ENCODE measurements around the gene FREM3.

Gene FREM3

DNA sequence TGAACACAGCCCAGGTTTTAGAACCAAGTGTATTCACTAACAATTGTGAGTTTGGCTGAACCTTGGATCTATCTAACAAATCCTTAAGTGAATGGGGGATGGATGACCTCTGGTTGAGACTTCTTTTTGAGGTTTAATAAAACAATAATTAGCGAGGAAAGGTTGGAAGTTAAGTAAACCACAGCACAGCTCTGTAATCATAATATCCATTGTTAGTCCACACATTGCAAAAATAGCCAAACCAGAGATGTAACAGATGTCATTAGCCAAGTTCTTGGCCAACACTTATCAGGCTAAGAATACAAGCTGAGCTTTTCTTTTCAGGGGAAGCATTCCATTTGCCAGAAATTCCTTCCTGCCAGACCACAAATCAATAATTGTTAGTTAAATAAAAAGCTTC, 59.1 kb downstream of the FREM3 start:
- TF ChIP-seq, protein P1, sequence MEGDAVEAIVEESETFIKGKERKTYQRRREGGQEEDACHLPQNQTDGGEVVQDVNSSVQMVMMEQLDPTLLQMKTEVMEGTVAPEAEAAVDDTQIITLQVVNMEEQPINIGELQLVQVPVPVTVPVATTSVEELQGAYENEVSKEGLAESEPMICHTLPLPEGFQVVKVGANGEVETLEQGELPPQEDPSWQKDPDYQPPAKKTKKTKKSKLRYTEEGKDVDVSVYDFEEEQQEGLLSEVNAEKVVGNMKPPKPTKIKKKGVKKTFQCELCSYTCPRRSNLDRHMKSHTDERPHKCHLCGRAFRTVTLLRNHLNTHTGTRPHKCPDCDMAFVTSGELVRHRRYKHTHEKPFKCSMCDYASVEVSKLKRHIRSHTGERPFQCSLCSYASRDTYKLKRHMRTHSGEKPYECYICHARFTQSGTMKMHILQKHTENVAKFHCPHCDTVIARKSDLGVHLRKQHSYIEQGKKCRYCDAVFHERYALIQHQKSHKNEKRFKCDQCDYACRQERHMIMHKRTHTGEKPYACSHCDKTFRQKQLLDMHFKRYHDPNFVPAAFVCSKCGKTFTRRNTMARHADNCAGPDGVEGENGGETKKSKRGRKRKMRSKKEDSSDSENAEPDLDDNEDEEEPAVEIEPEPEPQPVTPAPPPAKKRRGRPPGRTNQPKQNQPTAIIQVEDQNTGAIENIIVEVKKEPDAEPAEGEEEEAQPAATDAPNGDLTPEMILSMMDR (IDR thresholded peaks at IDR 0.05; ENCODE audit: low read length, missing control alignments), result no peak
- peak; percentile 72 for DNase-seq (ENCODE audit: low read depth)

DNA sequence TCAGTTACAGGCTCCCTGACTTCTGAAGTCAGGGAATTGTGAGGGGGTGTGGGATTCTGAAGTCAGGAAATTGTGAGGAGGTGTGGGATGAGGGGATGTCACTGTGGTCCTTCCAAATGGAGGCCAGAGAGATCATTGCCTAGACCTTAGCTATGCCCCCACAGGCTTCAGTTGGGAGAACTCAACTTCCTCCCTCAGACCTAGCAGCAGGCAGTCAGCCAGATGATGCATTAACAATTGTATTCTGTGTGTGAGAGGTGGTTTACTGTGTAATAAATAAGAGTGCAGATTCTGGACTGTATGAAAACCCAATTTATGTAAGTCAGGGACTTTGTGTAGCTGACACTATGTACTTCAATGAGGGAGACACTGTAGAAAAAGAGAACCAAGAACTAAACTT, 65.7 kb downstream of the FREM3 start:
- TF ChIP-seq, protein P1 (IDR thresholded peaks at IDR 0.05; ENCODE audit: low read length, missing control alignments), result no peak
- DNase-seq (ENCODE audit: low read depth), result no peak
- no peak overlapping the region for H3K4me3 ChIP-seq (replicated peaks; ENCODE audit: low read depth, low read length)

More for the DNA sequence above, 59.1 kb downstream of the FREM3 start:
- no peak overlapping the region for H3K4me3 ChIP-seq (replicated peaks; ENCODE audit: low read depth, low read length)

DNA sequence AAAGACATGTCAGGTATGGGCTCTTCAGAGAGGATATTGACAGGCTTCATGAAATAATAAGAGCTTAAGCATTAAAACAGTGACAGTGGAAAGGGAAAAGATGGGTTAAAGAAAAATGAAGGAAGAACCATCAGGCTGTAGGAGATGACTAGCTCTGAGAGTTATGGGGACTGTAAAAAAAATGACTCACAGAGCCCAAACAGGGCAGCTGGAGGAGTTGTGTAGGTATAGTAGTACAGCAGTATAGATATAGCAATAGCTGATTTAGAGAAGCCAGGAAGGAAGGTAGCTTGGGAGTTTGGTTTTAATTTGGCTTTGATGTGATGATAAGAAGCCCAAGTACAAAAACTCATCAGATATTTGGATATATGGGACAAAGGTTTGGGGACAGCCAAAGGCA, 66.6 kb downstream of the FREM3 start:
- DNase-seq (ENCODE audit: low read depth), result no peak
- H3K4me3 ChIP-seq (replicated peaks; ENCODE audit: low read depth, low read length), result no peak overlapping the region
- TF ChIP-seq, protein P1 (IDR thresholded peaks at IDR 0.05; ENCODE audit: low read length, missing control alignments), result no peak

DNA sequence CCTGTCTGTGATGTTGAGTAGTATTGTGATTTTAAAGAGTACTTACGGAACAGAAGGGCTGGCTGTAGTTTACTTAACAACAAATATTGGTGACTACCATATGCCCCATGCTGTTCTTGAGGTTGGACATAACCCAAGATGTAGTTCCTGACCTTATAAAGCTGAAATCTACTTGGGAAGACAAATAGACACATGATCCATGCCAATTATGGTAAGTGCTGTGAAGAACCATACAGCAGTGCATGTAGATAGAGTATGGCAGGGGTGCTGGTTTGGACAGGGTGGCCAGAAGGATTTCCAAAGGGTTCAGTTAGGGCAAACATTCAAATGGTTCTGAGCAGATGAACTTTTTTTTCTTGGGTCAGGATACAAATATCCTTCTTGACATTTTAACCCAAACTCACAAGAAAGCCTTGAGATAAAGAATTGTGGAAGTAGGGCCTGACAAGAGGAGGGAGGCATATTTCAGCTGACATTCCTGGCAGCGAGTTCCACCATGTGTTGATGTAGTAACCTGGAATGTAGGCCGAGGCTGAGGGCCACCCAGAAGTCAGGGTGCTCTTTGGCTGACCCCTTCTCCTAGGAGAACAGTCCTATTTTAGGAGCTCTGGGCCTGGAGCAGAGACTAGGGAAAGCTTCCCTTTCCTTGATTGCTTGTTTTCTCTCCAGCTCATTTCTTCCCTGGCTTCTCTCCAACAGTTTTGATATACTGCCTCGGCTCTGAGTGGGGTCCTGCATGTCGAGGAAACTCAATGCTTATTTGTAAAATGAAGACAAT, 74.2 kb downstream of the FREM3 start:
- TF ChIP-seq, protein P1 (IDR thresholded peaks at IDR 0.05; ENCODE audit: low read length, missing control alignments), result no peak
- no peak overlapping the region for H3K4me3 ChIP-seq (replicated peaks; ENCODE audit: low read depth, low read length)
- DNase-seq (ENCODE audit: low read depth), result peak; percentile 88

DNA sequence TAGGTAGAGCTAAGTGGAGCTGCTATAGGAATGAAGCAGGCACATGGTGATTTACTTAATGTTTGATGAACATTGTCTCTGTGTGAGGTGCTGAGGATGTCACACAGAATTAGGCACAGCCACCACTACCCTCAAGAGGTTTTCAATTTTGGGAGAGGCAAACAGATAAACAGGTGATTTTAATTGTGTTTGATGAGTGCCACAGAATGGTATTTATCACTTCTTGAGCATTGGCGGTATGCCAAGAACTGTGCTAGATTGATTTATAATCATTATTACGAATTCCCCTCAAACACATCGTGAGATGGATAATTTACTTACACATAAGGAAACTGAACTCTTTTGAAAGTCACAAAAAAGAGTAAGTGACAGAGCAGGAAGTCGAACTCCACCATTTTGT, 74.8 kb downstream of the FREM3 start:
- no peak for DNase-seq (ENCODE audit: low read depth)
- no peak overlapping the region for H3K4me3 ChIP-seq (replicated peaks; ENCODE audit: low read depth, low read length)
- TF ChIP-seq, protein P1 (IDR thresholded peaks at IDR 0.05; ENCODE audit: low read length, missing control alignments), result no peak

DNA sequence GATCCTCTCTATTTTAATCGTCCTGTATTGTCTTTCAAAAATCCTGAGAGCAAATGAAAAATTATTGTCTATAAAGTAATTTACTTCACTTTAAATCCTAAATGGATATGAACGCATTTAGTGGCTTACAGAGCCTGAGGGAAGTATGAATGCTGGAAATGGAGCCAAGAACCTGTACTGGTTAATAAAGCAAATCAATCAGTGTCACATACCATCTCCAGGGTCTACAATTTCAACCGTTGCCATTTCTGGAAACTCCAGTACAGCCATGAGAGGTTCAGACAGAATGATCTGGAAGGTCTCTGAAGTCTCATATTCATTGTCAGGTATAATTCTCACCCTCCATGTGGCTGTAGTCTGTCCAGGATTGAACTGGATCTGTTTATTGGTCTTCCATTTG, 76.6 kb downstream of the FREM3 start:
- no peak for DNase-seq (ENCODE audit: low read depth)
- H3K4me3 ChIP-seq (replicated peaks; ENCODE audit: low read depth, low read length), result no peak overlapping the region
- TF ChIP-seq, protein P1 (IDR thresholded peaks at IDR 0.05; ENCODE audit: low read length, missing control alignments), result no peak

DNA sequence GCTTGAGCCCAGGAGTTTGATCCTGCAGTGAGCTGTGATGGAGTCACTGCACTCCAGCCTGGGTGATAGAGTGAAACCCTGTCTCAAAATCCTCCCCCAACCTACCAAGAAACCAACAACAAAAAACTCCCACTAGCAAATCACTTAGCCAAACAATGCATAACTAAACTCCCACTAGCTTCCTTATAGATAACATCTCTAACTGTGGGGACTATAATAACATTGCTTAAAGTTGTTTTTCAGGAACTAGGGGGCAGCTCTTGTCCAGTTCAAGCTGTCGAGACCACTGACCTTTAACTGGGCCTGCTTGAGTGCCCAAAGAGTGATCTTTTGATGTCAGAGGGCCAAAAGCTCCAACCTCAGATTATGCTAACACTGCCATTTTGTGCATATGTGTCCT, 81.7 kb downstream of the FREM3 start:
- H3K4me3 ChIP-seq (replicated peaks; ENCODE audit: low read depth, low read length), result no peak overlapping the region
- DNase-seq (ENCODE audit: low read depth), result peak; percentile 55
- TF ChIP-seq, protein P1 (IDR thresholded peaks at IDR 0.05; ENCODE audit: low read length, missing control alignments), result no peak

All from fibroblast of pulmonary artery (primary cell).